Adrenal gland (tissue), 12 donors: Measurements from ENCODE around the gene PPEF2. TPM values are rescaled to one million over a fixed set of nuclear protein-coding genes. Genes with fewer than 3 reads are reported as not detected.
"Not testable (repeated sequence)": the region's sequence is repeated elsewhere in the genome, so short reads cannot be mapped to it uniquely, and the experiment has no call there.

Source experiments
- DNase-seq, 7 donors: peaks; one replicate each; pipeline ENCODE4 v3.0.0-alpha.2; 2019 to 2020
- H3K27ac ChIP-seq, 5 donors: fragments of 200-600 bp; sonication (generic) in 4 of 5; 1 replicate in 3 of 5; 2 replicates in 2 of 5; pipeline versions ENCODE4 v1.5.1 to v1.8.0; 2016 to 2020; ENCODE audit warnings: mild to moderate bottlenecking in 1 of 5
- H3K27me3 ChIP-seq: fragments of 200-600 bp; 2 replicates; pipeline ENCODE4 v1.8.0; 2021
- H3K36me3 ChIP-seq, 2 donors: fragments of 200-600 bp; replicated peaks in 1 of 2; 1 replicate in 1 of 2; 2 replicates in 1 of 2; pipeline versions ENCODE4 v1.5.1 to v1.8.0; 2018 to 2022
- H3K4me1 ChIP-seq, 2 donors: fragments of 200-600 bp; replicated peaks in 1 of 2; 1 replicate in 1 of 2; 2 replicates in 1 of 2; pipeline versions ENCODE4 v1.5.1 to v1.8.0; 2018 to 2021
- H3K4me3 ChIP-seq, 4 donors: fragments of 200-600 bp; sonication (generic) in 3 of 4; one replicate each; pipeline ENCODE4 v1.5.1; 2016 to 2018
- H3K9me3 ChIP-seq, 3 donors: fragments of 200-600 bp; sonication (generic) in 1 of 3; replicated peaks in 1 of 3; 1 replicate in 2 of 3; 2 replicates in 1 of 3; pipeline versions ENCODE4 v1.5.1 to v1.8.0; 2016 to 2021
- POLR2A ChIP-seq, 2 donors: fragments of 450-650 bp; IDR thresholded peaks; one replicate each; pipeline ENCODE4 v1.6.1; 2017; ENCODE audit warnings: antibody characterized with exemption in 2 of 2, mild to moderate bottlenecking in 2 of 2, moderate library complexity in 1 of 2
- WGBS, 4 donors: extraction: QIAGEN DNeasy Blood & Tissue Kit in 2 of 4; methylation state at CpG; one replicate each; pipeline versions ENCODE4 v1.1.5 to v1.1.7; 2013 to 2017; 5-methylcytosine and 5-hydroxymethylcytosine counted together
- intact Hi-C, 2 donors: fragments of 100-400 bp; cut with DNase I; formaldehyde crosslinking; loops; one replicate each; pipeline versions ENCODE4 v1.14.1 to v1.15.0; 2022 to 2023
- polyA plus RNA-seq, 3 donors: library from polyadenylated mRNA; stranded (reverse); fragments of 200-250 nt in 2 of 3; fragments of 350-450 nt in 1 of 3; fragmentation: Illumina TruSeq in 1 of 3; extraction: RNeasy Lipid Tissue Mini Kit (QIAGEN cat#74804) in 1 of 3; gene quantifications; one replicate each; pipeline ENCODE4 v1.2.3, GENCODE V29; 2013 to 2014
- total RNA-seq, 9 donors: library from RNA; depleted of rRNA in 4 of 9; stranded (reverse); fragments of >200 nt in 4 of 9; fragments of 120-200 nt in 1 of 9; fragmentation: NEBNext Ultra II Directional in 1 of 9; extraction: Animal tissue kit (Norgen Biotek cat#: 25700) in 1 of 9; gene quantifications; one replicate each; pipeline versions ENCODE4 v1.1.0 to v1.2.4, GENCODE V29; 2013 to 2023
- TF ChIP-seq, protein P1 (sequence below), 6 experiments: fragments of 450-650 bp in 4 of 6; fragments of 200-600 bp in 2 of 6; sonication (generic) in 1 of 6; IDR thresholded peaks; 1 replicate in 5 of 6; 2 replicates in 1 of 6; pipeline versions ENCODE4 v1.5.1 to v1.8.0; 2016 to 2021; ENCODE audit warnings: antibody characterized with exemption in 6 of 6, mild to moderate bottlenecking in 2 of 6, moderate library complexity in 1 of 6
- donor health status: healthy with polysubstance abuse.
- donor health status: Bipolar disorder and iron deficiency.
- donor health status: DM: yes; HTN: yes; CAD: no.
- donor health status: DM: no; HTN: no; CAD: no.
- donor health status: DM: no; HTN: no; CAD: no.
- donor health status: DM: yes; HTN: yes; CAD: no.

PPEF2 gene
- total and polyA plus RNA-seq, 12 donors: 0.03 to 0.08 (median 0.06) TPM; not detected in 9

DNA sequence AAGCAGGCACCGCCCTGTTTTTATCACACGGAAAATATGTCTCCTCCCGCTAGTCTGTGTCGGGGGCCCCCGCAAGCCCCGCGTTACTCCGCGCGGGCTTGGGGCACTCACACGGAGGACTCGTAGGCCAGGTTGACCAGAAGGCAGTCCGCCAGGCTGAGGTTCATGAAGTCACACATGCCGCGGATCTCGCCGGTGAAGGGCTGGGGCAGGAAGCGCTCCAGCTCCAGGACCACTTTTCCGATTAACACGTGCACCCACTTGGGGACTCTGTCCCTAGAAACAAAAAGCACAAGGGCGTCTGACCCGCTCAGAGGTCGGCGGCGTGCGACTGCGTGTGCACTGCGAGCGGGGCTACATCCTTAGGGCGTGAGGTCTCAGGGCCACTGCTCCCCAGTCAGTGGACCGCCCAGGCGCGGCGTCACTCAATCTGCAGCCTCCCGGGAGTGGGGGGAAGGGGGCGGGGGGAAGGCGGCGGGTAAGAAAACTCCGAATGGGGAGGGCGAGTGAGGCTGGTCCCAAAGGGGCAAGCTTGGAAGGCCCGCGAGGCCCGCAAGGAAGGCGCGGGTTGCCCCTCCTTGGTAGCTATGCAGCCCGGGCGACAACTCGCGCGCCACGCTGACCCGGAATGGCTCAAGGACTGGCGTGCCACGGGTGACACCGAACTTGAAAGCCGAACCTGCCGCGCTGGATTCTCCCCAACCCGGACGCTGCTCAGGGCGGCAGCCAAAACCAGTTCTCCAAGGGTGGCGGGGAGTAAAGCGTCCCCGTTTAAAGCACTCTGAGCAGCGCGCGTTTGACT, 37.8 kb upstream of the PPEF2 start:
- Histone ChIP-seq H3K9me3 (no peaks in the 10 kb centered on the region), H3K36me3 (no peaks in the 10 kb centered on the region), H3K4me3 (peak overlapping the region; percentile 2 to 78 (median 64)), H3K27me3 (no peaks in the 10 kb centered on the region), H3K27ac (peak overlapping the region in 4 of 5 donors; percentile 62 to 89 (median 84)), H3K4me1 (peaks cover 2 to 10% of the 10 kb centered on the region in 2 donors)
- TF ChIP-seq, protein P1, sequence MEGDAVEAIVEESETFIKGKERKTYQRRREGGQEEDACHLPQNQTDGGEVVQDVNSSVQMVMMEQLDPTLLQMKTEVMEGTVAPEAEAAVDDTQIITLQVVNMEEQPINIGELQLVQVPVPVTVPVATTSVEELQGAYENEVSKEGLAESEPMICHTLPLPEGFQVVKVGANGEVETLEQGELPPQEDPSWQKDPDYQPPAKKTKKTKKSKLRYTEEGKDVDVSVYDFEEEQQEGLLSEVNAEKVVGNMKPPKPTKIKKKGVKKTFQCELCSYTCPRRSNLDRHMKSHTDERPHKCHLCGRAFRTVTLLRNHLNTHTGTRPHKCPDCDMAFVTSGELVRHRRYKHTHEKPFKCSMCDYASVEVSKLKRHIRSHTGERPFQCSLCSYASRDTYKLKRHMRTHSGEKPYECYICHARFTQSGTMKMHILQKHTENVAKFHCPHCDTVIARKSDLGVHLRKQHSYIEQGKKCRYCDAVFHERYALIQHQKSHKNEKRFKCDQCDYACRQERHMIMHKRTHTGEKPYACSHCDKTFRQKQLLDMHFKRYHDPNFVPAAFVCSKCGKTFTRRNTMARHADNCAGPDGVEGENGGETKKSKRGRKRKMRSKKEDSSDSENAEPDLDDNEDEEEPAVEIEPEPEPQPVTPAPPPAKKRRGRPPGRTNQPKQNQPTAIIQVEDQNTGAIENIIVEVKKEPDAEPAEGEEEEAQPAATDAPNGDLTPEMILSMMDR (IDR thresholded peaks at IDR 0.05): no peak
- no peak for TF ChIP-seq POLR2A (IDR thresholded peaks at IDR 0.05)
- WGBS, 4 donors: 0 to 2% (median 1%) methylated on average over 28 to 67 of the region's 67 CpGs
- intact Hi-C loops: no loop called here
- peak; percentile 66 to 84 (median 71) for DNase-seq

DNA sequence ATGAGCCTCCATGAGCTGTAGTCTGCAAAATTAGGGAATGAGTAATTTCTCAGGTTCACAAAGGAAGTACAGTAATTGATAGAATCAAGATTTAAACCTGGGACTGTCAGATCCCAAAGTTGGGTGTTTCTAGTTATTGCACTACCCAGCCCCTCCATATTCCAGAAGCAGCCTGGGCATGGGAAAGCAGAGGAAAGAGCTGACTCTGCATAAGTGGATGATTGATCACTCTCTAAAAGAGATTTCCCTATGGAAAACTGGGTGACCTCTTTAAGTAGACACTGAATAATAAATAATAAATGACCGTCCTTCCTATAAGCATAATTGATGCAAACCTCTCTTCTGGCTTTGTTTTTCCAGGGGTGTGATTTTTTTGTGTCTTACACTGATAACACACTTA, 33.4 kb upstream of the PPEF2 start:
- Histone ChIP-seq H3K27me3 (no peaks in the 10 kb centered on the region), H3K4me3 (no peak overlapping the region), H3K36me3 (peaks cover 0 to 7% of the 10 kb centered on the region in 2 donors), H3K27ac (no peak overlapping the region), H3K4me1 (peaks cover 2 to 5% of the 10 kb centered on the region in 2 donors), H3K9me3 (no peaks in the 10 kb centered on the region)
- DNase-seq: no peak
- TF ChIP-seq POLR2A (IDR thresholded peaks at IDR 0.05): no peak
- TF ChIP-seq, protein P1 (IDR thresholded peaks at IDR 0.05): no peak
- intact Hi-C loops: no loop called here
- WGBS, 4 donors: 88 to 97% (median 89%) methylated on average over 1 of the region's 1 CpG

DNA sequence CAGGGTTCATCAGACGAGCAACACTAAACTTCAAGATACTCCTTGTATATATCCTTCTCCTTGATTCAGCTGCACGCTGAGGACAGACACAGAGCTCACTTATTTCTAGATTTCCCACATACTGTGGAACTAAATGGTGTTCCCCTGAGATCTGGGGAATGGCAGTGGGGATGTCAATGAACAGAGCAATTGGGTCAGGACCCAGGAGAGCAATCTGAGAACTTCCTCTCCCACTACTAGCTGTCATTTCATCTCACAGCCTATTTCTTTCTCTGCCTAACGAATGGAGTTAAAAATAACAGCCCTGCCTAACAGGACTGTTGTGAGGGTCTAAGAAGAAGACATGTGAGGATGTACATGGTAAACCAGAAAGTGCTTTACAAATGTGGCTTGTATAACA, 27.9 kb upstream of the PPEF2 start:
- Histone ChIP-seq H3K36me3 (peaks cover 0 to 18% of the 10 kb centered on the region in 2 donors), H3K4me1 (no peaks in the 10 kb centered on the region)
- no peak for DNase-seq

DNA sequence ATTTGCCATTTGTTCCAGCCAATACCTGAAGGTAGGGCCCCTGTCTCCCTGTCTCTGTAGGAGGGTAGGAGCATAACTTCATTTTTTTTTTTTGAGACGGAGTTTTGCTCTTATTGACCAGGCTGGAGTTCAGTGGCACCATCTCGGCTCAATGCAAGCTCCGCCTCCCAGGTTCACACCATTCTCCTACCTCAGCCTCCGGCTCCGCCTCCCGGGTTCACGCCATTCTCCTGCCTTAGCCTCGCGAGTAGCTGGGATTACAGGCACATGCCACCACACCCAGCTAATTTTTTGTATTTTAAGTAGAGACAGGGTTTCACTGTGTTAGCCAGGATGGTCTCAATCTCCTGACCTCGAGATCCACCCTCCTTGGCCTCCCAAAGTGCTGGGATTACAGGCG, 22.7 kb upstream of the PPEF2 start:
- peaks cover 0 to 27% of the 10 kb centered on the region in 2 donors for H3K36me3 ChIP-seq
- H3K27ac ChIP-seq, H3K27me3 ChIP-seq, H3K4me1 ChIP-seq, H3K9me3 ChIP-seq, intact Hi-C loops, H3K4me3 ChIP-seq, DNase-seq: not testable (repeated sequence)
- WGBS, 4 donors: 86 to 94% (median 93%) methylated on average over 11 of the region's 11 CpGs

More for the DNA sequence above, 27.9 kb upstream of the PPEF2 start:
- WGBS, 4 donors: 77 to 92% (median 88%) methylated on average over 3 of the region's 3 CpGs
- intact Hi-C loops: no loop called here
- no peak for TF ChIP-seq POLR2A (IDR thresholded peaks at IDR 0.05)
- TF ChIP-seq, protein P1 (IDR thresholded peaks at IDR 0.05): no peak
- Histone ChIP-seq H3K27me3 (no peaks in the 10 kb centered on the region), H3K9me3 (no peaks in the 10 kb centered on the region), H3K4me3 (no peak overlapping the region), H3K27ac (no peak overlapping the region)
